Prostate gland (tissue), 2 donors: ENCODE measurements around the gene AP1S3.

Experiments used
- POLR2A ChIP-seq: fragments of 450-650 bp; IDR thresholded peaks from one replicate; pipeline ENCODE4 v1.6.1; 2016; ENCODE audit warnings: antibody characterized with exemption, mild to moderate bottlenecking
- TF ChIP-seq, protein P1 (sequence below), 4 experiments: fragments of 200-600 bp in 2 of 4; fragments of 450-650 bp in 2 of 4; sonication (generic) in 2 of 4; IDR thresholded peaks; 1 replicate in 3 of 4; 2 replicates in 1 of 4; pipeline ENCODE4 v1.5.1; 2016 to 2019; ENCODE audit warnings: antibody characterized with exemption in 4 of 4, mild to moderate bottlenecking in 2 of 4, moderate library complexity in 2 of 4

- TF ChIP-seq, protein P1, sequence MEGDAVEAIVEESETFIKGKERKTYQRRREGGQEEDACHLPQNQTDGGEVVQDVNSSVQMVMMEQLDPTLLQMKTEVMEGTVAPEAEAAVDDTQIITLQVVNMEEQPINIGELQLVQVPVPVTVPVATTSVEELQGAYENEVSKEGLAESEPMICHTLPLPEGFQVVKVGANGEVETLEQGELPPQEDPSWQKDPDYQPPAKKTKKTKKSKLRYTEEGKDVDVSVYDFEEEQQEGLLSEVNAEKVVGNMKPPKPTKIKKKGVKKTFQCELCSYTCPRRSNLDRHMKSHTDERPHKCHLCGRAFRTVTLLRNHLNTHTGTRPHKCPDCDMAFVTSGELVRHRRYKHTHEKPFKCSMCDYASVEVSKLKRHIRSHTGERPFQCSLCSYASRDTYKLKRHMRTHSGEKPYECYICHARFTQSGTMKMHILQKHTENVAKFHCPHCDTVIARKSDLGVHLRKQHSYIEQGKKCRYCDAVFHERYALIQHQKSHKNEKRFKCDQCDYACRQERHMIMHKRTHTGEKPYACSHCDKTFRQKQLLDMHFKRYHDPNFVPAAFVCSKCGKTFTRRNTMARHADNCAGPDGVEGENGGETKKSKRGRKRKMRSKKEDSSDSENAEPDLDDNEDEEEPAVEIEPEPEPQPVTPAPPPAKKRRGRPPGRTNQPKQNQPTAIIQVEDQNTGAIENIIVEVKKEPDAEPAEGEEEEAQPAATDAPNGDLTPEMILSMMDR (IDR thresholded peaks at IDR 0.05): no peak
- TF ChIP-seq POLR2A: no peak
Observed at GRCh38 chr2:223720367-223720766, 117.0 kb downstream of the AP1S3 start.
